Calu3 (cell line): ENCODE results near the gene LRRC45. TPM values are rescaled to one million over a fixed set of nuclear protein-coding genes. Genes with fewer than 3 reads are reported as not detected.

Experiments used
- BruUV-seq: library from RNA; stranded (reverse); fragments of 400-500 nt; replicated peaks from 2 replicates; lab custom pipeline; 2021; lab: Mats Ljungman, UMichigan
- CTCF ChIA-PET: fragments of 300-600 bp; sonication (Branson Sonifier 250); formaldehyde crosslinking; loops from one replicate; lab custom pipeline; 2022; ENCODE audit warnings: antibody characterized with exemption; lab: Charles Lee
- DNase-seq: peaks from one replicate; pipeline ENCODE4 v3.0.0; 2022
- H3K27ac Mint-ChIP-seq: one replicate; pipeline ENCODE4 v1.8.0; 2022; ENCODE audit warnings: mixed read lengths; ENCODE audit not compliant: unreplicated experiment
- H3K27me3 Mint-ChIP-seq: one replicate; pipeline ENCODE4 v1.8.0; 2022; ENCODE audit warnings: mixed read lengths; ENCODE audit not compliant: unreplicated experiment
- H3K36me3 Mint-ChIP-seq: one replicate; pipeline ENCODE4 v1.8.0; 2022; ENCODE audit warnings: mild to moderate bottlenecking, moderate library complexity, mixed read lengths; ENCODE audit not compliant: insufficient read depth, unreplicated experiment
- H3K4me1 Mint-ChIP-seq: one replicate; pipeline ENCODE4 v1.8.0; 2022; ENCODE audit warnings: mild to moderate bottlenecking, low read depth, mixed read lengths; ENCODE audit not compliant: unreplicated experiment
- H3K4me3 Mint-ChIP-seq: one replicate; pipeline ENCODE4 v1.8.0; 2022; ENCODE audit warnings: mild to moderate bottlenecking, low read depth, moderate library complexity, mixed read lengths; ENCODE audit not compliant: unreplicated experiment
- H3K9me3 Mint-ChIP-seq: one replicate; pipeline ENCODE4 v1.8.0; 2022; ENCODE audit warnings: low read depth, mixed read lengths; ENCODE audit not compliant: unreplicated experiment
- intact Hi-C: fragments of 100-400 bp; cut with micrococcal nuclease; formaldehyde crosslinking; loops from one replicate; pipeline ENCODE4 v1.10.0; 2022; ENCODE audit not compliant: unreplicated experiment
- total RNA-seq: library from RNA; stranded (reverse); gene quantifications from 2 replicates; pipeline ENCODE4 v1.2.3, GENCODE V29; 2022
- TF ChIP-seq, protein P1 (sequence below): fragments of 200-600 bp; IDR thresholded peaks from one replicate; pipeline ENCODE4 v1.8.0; 2022; ENCODE audit warnings: antibody characterized with exemption; ENCODE audit not compliant: unreplicated experiment

LRRC45 gene
- total RNA-seq, 1 experiment from 2014 or later, result 32.6 TPM

DNA sequence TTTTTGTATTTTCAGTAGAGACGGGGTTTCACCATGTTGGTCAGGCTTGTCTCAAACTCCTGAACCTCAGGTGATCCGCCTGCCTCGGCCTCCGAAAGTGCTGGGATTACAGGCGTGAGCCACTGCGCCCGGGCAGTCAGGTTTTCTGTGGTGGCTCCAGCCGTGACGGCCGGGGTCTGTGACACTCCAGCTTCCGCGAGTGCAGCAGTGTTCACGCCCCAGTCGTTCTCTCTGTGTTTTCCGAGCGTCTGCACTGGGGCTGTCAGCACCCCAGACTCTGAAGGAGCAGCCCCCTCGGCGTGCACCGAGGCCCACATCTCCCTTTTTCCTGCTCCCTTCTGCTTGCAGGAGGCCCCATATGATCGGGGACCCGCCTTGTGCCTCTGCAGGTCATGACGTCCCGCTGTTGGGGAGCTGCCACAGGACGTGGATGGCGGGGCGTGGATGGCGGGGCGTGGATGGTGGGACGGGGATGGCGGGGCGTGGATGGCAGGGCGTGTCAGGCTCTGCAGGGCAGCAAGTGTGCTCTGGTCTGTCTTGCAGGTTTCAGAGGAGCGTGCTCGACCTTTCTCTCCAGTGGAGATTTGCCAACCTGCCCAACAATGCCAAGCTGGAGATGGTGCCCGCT lies 40.0 kb upstream of the LRRC45 start:
- Mint-ChIP-seq H3K36me3 (peaks cover 38% of the 10 kb centered on the region), H3K27me3 (no peaks in the 10 kb centered on the region), H3K4me3 (no peak overlapping the region), H3K4me1 (peaks cover 10% of the 10 kb centered on the region), H3K9me3 (no peaks in the 10 kb centered on the region), H3K27ac (no peak overlapping the region)
- no TSS peak for BruUV-seq
- TF ChIP-seq, protein P1, sequence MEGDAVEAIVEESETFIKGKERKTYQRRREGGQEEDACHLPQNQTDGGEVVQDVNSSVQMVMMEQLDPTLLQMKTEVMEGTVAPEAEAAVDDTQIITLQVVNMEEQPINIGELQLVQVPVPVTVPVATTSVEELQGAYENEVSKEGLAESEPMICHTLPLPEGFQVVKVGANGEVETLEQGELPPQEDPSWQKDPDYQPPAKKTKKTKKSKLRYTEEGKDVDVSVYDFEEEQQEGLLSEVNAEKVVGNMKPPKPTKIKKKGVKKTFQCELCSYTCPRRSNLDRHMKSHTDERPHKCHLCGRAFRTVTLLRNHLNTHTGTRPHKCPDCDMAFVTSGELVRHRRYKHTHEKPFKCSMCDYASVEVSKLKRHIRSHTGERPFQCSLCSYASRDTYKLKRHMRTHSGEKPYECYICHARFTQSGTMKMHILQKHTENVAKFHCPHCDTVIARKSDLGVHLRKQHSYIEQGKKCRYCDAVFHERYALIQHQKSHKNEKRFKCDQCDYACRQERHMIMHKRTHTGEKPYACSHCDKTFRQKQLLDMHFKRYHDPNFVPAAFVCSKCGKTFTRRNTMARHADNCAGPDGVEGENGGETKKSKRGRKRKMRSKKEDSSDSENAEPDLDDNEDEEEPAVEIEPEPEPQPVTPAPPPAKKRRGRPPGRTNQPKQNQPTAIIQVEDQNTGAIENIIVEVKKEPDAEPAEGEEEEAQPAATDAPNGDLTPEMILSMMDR, result no peak
- CTCF ChIA-PET, result no interaction called here
- intact Hi-C loops, result no loop called here
- DNase-seq, result no peak

DNA sequence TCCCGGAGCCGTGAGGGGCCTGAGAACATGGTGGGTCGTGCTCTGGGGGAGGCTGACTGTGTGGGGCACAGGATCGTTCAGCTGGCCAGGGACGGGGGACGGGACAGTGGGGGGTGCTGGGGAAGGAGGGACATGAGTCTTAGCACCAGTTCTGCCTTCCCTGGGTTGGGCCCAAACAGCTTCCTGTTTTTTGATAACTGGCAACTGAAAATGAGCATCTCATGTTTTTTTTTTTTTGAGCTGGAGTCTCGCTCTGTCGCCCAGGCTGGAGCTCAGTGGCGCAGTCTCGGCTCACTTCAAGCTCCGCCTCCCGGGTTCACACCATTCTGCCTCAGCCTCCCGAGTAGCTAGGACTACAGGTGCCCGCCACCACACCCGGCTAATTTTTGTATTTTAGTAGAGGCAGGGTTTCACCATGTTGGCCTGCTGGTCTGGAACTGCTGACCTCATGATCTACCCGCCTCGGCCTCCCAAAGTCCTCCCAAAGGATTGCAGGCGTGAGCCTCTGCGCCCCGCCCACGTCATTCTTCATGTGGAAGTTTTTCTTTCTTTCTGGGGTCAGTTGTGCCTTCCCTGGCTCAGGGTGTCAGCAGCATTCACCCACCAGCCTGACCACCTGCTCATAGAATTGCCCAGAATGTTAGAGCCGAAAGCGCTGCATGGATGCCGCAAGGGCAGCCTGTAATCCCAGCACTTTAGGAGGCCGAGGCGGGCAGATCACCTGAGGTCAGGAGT lies 39.3 kb upstream of the LRRC45 start:
- Mint-ChIP-seq H3K36me3 (peaks cover 35% of the 10 kb centered on the region), H3K9me3 (no peaks in the 10 kb centered on the region), H3K4me1 (peaks cover 3% of the 10 kb centered on the region), H3K4me3 (no peak overlapping the region), H3K27ac (no peak overlapping the region), H3K27me3 (no peaks in the 10 kb centered on the region)
- no TSS peak for BruUV-seq
- CTCF ChIA-PET, result no interaction called here
- TF ChIP-seq, protein P1, result no peak
- no peak for DNase-seq
- intact Hi-C loops, result no loop called here

DNA sequence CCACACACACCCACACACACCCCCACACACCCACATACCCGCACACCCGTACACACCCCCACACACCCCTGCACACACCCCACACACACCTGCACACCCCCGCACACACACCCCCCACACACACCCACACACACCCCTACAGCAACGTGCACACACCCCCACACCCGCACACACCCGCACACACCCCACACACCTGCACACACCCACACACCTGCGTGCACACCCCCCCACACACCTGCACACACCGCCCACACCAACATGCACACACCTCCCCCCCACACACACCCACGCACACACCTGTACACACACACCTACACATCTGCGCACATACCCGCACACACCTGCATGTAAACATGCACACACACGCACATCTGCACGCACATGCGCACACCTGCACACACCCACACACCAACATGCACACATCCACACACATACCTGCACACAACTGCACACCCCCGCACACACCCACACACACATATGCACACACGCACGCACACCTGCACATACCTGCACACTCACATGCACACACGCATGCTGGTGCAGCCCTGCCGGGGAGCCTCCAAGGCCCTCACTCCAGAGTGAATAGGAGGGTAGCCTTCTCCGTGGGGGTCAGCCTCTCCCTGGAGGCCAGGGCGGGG lies 38.2 kb upstream of the LRRC45 start:
- BruUV-seq, result no TSS peak
- TF ChIP-seq, protein P1, result no peak
- no peaks in the 10 kb centered on the region for H3K9me3 Mint-ChIP-seq
- peaks cover 34% of the 10 kb centered on the region for H3K36me3 Mint-ChIP-seq
- H3K4me3 Mint-ChIP-seq, result no peak overlapping the region
- intact Hi-C loops, result no loop called here
- no peak for DNase-seq
- H3K4me1 Mint-ChIP-seq, result no peaks in the 10 kb centered on the region
- CTCF ChIA-PET, result no interaction called here
- H3K27ac Mint-ChIP-seq, result no peak overlapping the region
- no peaks in the 10 kb centered on the region for H3K27me3 Mint-ChIP-seq

DNA sequence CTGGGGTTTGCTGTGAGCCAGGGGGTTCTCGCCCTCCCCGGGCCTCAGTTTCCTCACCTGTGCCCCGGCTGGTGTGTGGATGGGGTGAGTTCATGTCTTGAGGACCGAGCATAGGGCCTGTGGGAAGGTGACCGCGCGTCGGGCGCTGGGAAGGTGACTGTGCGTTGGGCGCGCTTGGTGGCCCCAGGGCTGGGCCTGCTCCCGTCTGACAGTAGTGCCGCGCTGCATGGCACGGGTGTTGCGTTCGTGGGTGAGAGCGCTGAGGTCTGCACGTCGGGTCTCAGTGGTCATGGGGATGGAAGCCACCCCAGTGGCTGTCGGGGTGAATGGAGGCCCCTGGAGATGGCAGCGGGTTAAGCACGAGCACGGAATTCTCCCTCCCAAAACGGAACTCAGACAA lies 36.5 kb upstream of the LRRC45 start:
- H3K9me3 Mint-ChIP-seq, result no peaks in the 10 kb centered on the region
- H3K36me3 Mint-ChIP-seq, result peaks cover 29% of the 10 kb centered on the region
- intact Hi-C loops, result no loop called here
- TF ChIP-seq, protein P1, result no peak
- H3K27me3 Mint-ChIP-seq, result no peaks in the 10 kb centered on the region
- H3K4me3 Mint-ChIP-seq, result no peak overlapping the region
- CTCF ChIA-PET, result no interaction called here
- H3K27ac Mint-ChIP-seq, result no peak overlapping the region
- peaks cover 12% of the 10 kb centered on the region for H3K4me1 Mint-ChIP-seq
- no peak for DNase-seq
- no TSS peak for BruUV-seq
